K562 (cell line): ENCODE measurements around the gene RPN1. TPM values are rescaled to one million over a fixed set of nuclear protein-coding genes. Genes with fewer than 3 reads are reported as not detected.

Experiments
- CTCFL ChIP-seq: IDR thresholded peaks from 2 replicates; pipeline ENCODE4 v1.6.1; 2011; ENCODE audit warnings: borderline replicate concordance, low read depth, mild to moderate bottlenecking, moderate library complexity, low read length; ENCODE audit not compliant: insufficient read depth, poor library complexity, severe bottlenecking
- ETV6 ChIP-seq, 3 experiments: fragments of 150-350 bp in 1 of 3; sonication (generic) in 1 of 3; formaldehyde crosslinking in 1 of 3; IDR thresholded peaks; 2 replicates each; pipeline versions ENCODE4 v1.6.1 to v1.8.0; 2014 to 2022; ENCODE audit warnings: borderline replicate concordance in 2 of 3, low read depth in 2 of 3, antibody characterized with exemption in 1 of 3, low read length in 1 of 3, mild to moderate bottlenecking in 1 of 3, missing genetic modification reagents in 1 of 3
- HDAC2 ChIP-seq: fragments of 450-650 bp; IDR thresholded peaks from 2 replicates; pipeline ENCODE4 v1.6.1; 2016; ENCODE audit warnings: mild to moderate bottlenecking
- HLTF ChIP-seq: fragments of 450-650 bp; IDR thresholded peaks from 2 replicates; pipeline ENCODE4 v1.6.1; 2016
- KLF6 ChIP-seq: fragments of 250-450 bp; sonication (Bioruptor Pico); IDR thresholded peaks from 2 replicates; pipeline ENCODE4 v1.4.0; 2020; ENCODE audit warnings: mild to moderate bottlenecking, moderate library complexity, borderline replicate concordance
- LCOR ChIP-seq: sonication (generic); formaldehyde crosslinking; IDR thresholded peaks from 2 replicates; pipeline ENCODE4 v1.8.0; 2022; ENCODE audit warnings: mild to moderate bottlenecking, missing genetic modification reagents
- NFIC ChIP-seq: fragments of 450-650 bp; IDR thresholded peaks from 2 replicates; pipeline ENCODE4 v1.6.1; 2017; ENCODE audit warnings: mild to moderate bottlenecking, inconsistent platforms
- NFRKB ChIP-seq: fragments of 450-650 bp; IDR thresholded peaks from 2 replicates; pipeline ENCODE4 v1.6.1; 2016; ENCODE audit warnings: low read depth
- NR4A1 ChIP-seq, 2 experiments: fragments of 250-450 bp in 1 of 2; fragments of 450-650 bp in 1 of 2; sonication (Bioruptor Pico) in 1 of 2; IDR thresholded peaks; 2 replicates each; pipeline versions ENCODE4 v1.4.0 to v1.6.1; 2016 to 2020; ENCODE audit warnings: mild to moderate bottlenecking in 2 of 2, missing compliant biosample characterization in 1 of 2, missing genetic modification characterization in 1 of 2, moderate library complexity in 1 of 2
- POLR3G ChIP-seq: IDR thresholded peaks from 2 replicates; pipeline ENCODE4 v1.6.1; 2011; ENCODE audit not compliant: insufficient read length, insufficient replicate concordance; ENCODE audit errors: extremely low read depth
- RB1 ChIP-seq: fragments of 450-650 bp; IDR thresholded peaks from 2 replicates; pipeline ENCODE4 v1.6.1; 2017; ENCODE audit warnings: low read depth, mild to moderate bottlenecking
- RFX5 ChIP-seq: IDR thresholded peaks from 2 replicates; pipeline ENCODE4 v1.6.1; 2011; ENCODE audit warnings: low read depth, mild to moderate bottlenecking, improper control_type of control experiment, low read length
- TCF7 ChIP-seq: sonication (generic); IDR thresholded peaks from 2 replicates; pipeline ENCODE4 v1.6.1; 2016; ENCODE audit warnings: antibody characterized with exemption, borderline replicate concordance
- ZBTB17 ChIP-seq: fragments of 450-650 bp; formaldehyde crosslinking; IDR thresholded peaks from 2 replicates; pipeline ENCODE4 v1.4.0; 2020; ENCODE audit warnings: mild to moderate bottlenecking
- ZC3H8 ChIP-seq: fragments of 450-650 bp; IDR thresholded peaks from 2 replicates; pipeline ENCODE4 v1.6.1; 2017
- ZFPM2 ChIP-seq: fragments of 250-450 bp; sonication (Bioruptor Pico); IDR thresholded peaks from 2 replicates; pipeline ENCODE4 v1.5.1; 2022; ENCODE audit warnings: mild to moderate bottlenecking
- ZNF165 ChIP-seq: fragments of 250-450 bp; sonication (Bioruptor Pico); IDR thresholded peaks from 2 replicates; pipeline ENCODE4 v1.4.0; 2020; ENCODE audit warnings: borderline replicate concordance
- ZNF589 ChIP-seq: fragments of 200-800 bp; sonication (Bioruptor generic); IDR thresholded peaks from 2 replicates; pipeline ENCODE4 v1.6.1; 2016; ENCODE audit warnings: low read depth, missing genetic modification characterization, missing compliant biosample characterization
- polyA plus RNA-seq, 8 experiments: library from polyadenylated mRNA; depleted of rRNA in 4 of 8; stranded (reverse) in 5 of 8; unstranded in 3 of 8; fragments of >200 nt; fragmentation: Nextera tagmentation in 2 of 8; fragmentation: Illumina TruSeq in 1 of 8; extraction: Ambion mirVana in 2 of 8; extraction: Trizol in 1 of 8; gene quantifications; 2 replicates each; pipeline versions ENCODE4 v1.2.1 to v1.2.3, GENCODE V29; 2011 to 2014; ENCODE audit warnings: inconsistent platforms in 1 of 8, missing spikeins in 1 of 8
- total RNA-seq, 7 experiments: library from RNA; depleted of rRNA in 6 of 7; stranded (reverse); fragments of >200 nt in 6 of 7; fragmentation: Illumina TruSeq in 2 of 7; extraction: Trizol in 2 of 7; gene quantifications; 2 replicates each; pipeline versions ENCODE4 v1.2.1 to v1.2.3, GENCODE V29; 2011 to 2021; ENCODE audit warnings: low replicate concordance in 1 of 7
- TF ChIP-seq, protein P1 (sequence below): sonication (generic); formaldehyde crosslinking; IDR thresholded peaks from 2 replicates; pipeline ENCODE4 v1.8.0; 2022; ENCODE audit warnings: missing genetic modification reagents, mild to moderate bottlenecking, moderate library complexity, borderline replicate concordance
- TF ChIP-seq, protein P2 (sequence below): sonication (generic); formaldehyde crosslinking; IDR thresholded peaks from 2 replicates; pipeline ENCODE4 v1.8.0; 2022; ENCODE audit warnings: mild to moderate bottlenecking, missing genetic modification reagents
- TF ChIP-seq, protein P3 (sequence below): IDR thresholded peaks from 2 replicates; pipeline ENCODE4 v1.6.1; 2011; ENCODE audit not compliant: insufficient read length; ENCODE audit errors: extremely low read depth
- TF ChIP-seq, protein P4 (sequence below): fragments of 250-450 bp; sonication (Bioruptor Pico); IDR thresholded peaks from 2 replicates; pipeline ENCODE4 v1.8.0; 2022; ENCODE audit warnings: moderate library complexity, mild to moderate bottlenecking, inconsistent platforms
- TF ChIP-seq, protein P5 (sequence below): IDR thresholded peaks from 2 replicates; pipeline ENCODE4 v1.6.1; 2014; ENCODE audit warnings: antibody characterized with exemption

RPN1 gene
- total and polyA plus RNA-seq, 9 of the 15 experiments (the other 6 are each of a cell fraction or from before 2014, with no cell fraction given): 39.5 to 300 (median 148) TPM

DNA sequence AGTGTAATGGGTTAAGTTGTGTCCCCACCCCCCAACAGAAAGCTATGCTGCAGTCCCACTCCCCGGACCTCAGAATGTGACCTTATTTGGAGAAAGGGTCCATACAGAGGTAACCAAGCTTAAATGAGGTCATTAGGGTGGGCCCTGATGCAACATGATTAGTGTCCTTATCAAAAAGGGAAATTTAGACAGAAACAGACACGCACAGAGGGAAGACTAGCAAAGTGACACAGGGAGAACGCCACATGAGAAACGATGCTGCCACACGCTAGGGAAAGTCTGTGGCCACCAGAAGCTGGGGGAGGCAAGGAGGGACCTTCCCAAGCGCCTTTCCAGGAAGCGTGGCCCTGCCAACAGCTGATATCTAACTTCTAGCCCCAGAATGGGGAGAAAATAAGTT is 65.4 kb downstream of the RPN1 start (continued):
- TF ChIP-seq KLF6 (CRISPR knock-in tag) (no peak), RB1 (no peak), LCOR (CRISPR knock-in tag) (no peak), TCF7 (no peak), HLTF (no peak), ZNF589 (CRISPR knock-in tag) (no peak), HDAC2 (no peak), NR4A1 (CRISPR knock-in tag; IDR thresholded peaks at IDR 0.05) (no peak), NR4A1 (tag; IDR thresholded peaks at IDR 0.05) (no peak), CTCFL (no peak), POLR3G (no peak), ETV6 (IDR thresholded peaks at IDR 0.05; ENCODE audit: borderline replicate concordance in 1 of 2, low read depth in 2 of 2, low read length in 1 of 2) (no peak), ETV6 (CRISPR knock-in tag; IDR thresholded peaks at IDR 0.05; ENCODE audit: borderline replicate concordance) (no peak), NFIC (no peak), ZNF165 (CRISPR knock-in tag) (no peak), ZFPM2 (CRISPR knock-in tag) (no peak), ZBTB17 (no peak), RFX5 (no peak), ZC3H8 (no peak), NFRKB (no peak)
- TF ChIP-seq, protein P1, sequence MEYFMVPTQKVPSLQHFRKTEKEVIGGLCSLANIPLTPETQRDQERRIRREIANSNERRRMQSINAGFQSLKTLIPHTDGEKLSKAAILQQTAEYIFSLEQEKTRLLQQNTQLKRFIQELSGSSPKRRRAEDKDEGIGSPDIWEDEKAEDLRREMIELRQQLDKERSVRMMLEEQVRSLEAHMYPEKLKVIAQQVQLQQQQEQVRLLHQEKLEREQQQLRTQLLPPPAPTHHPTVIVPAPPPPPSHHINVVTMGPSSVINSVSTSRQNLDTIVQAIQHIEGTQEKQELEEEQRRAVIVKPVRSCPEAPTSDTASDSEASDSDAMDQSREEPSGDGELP (CRISPR knock-in tag): peak; percentile 74
- TF ChIP-seq, protein P2, sequence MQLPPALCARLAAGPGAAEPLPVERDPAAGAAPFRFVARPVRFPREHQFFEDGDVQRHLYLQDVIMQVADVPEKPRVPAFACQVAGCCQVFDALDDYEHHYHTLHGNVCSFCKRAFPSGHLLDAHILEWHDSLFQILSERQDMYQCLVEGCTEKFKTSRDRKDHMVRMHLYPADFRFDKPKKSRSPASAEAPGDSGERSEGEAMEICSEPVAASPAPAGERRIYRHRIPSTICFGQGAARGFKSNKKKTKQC (CRISPR knock-in tag): no peak
- TF ChIP-seq, protein P3, sequence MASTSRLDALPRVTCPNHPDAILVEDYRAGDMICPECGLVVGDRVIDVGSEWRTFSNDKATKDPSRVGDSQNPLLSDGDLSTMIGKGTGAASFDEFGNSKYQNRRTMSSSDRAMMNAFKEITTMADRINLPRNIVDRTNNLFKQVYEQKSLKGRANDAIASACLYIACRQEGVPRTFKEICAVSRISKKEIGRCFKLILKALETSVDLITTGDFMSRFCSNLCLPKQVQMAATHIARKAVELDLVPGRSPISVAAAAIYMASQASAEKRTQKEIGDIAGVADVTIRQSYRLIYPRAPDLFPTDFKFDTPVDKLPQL: no peak
- TF ChIP-seq, protein P4, sequence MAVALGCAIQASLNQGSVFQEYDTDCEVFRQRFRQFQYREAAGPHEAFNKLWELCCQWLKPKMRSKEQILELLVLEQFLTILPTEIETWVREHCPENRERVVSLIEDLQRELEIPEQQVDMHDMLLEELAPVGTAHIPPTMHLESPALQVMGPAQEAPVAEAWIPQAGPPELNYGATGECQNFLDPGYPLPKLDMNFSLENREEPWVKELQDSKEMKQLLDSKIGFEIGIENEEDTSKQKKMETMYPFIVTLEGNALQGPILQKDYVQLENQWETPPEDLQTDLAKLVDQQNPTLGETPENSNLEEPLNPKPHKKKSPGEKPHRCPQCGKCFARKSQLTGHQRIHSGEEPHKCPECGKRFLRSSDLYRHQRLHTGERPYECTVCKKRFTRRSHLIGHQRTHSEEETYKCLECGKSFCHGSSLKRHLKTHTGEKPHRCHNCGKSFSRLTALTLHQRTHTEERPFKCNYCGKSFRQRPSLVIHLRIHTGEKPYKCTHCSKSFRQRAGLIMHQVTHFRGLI (CRISPR knock-in tag): no peak
- TF ChIP-seq, protein P5, sequence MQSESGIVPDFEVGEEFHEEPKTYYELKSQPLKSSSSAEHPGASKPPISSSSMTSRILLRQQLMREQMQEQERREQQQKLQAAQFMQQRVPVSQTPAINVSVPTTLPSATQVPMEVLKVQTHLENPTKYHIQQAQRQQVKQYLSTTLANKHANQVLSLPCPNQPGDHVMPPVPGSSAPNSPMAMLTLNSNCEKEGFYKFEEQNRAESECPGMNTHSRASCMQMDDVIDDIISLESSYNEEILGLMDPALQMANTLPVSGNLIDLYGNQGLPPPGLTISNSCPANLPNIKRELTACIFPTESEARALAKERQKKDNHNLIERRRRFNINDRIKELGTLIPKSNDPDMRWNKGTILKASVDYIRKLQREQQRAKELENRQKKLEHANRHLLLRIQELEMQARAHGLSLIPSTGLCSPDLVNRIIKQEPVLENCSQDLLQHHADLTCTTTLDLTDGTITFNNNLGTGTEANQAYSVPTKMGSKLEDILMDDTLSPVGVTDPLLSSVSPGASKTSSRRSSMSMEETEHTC: no peak
